Bronchial epithelial cell (primary cell): ENCODE data around the gene VTCN1. TPM values are rescaled to one million over a fixed set of nuclear protein-coding genes. Genes with fewer than 3 reads are reported as not detected.

Experiments
- DNase-seq: peaks from one replicate; pipeline ENCODE4 v3.0.0-alpha.2; 2010; ENCODE audit warnings: low read depth
- FAIRE-seq: peaks from 2 replicates; lab custom pipeline; 2011; peaks lifted over from hg19 to GRCh38; lab: Jason Lieb, UNC
- H3K27me3 ChIP-seq: 2 replicates; pipeline ENCODE4 v1.5.1; 2011; ENCODE audit warnings: low read length; ENCODE audit not compliant: control insufficient read depth, insufficient read depth
- H3K36me3 ChIP-seq: 2 replicates; pipeline ENCODE4 v1.5.1; 2011; ENCODE audit warnings: low read length; ENCODE audit not compliant: control insufficient read depth, insufficient read depth
- H3K4me3 ChIP-seq: 2 replicates; pipeline ENCODE4 v1.5.1; 2011; ENCODE audit warnings: mild to moderate bottlenecking, low read depth, low read length, control low read depth
- CTCF ChIP-seq: IDR thresholded peaks from 2 replicates; pipeline ENCODE4 v1.5.1; 2011; ENCODE audit warnings: mild to moderate bottlenecking, moderate library complexity, low read length, control low read depth, inconsistent platforms; ENCODE audit not compliant: insufficient read depth, severe bottlenecking
- total RNA-seq: library from RNA; depleted of rRNA; stranded (reverse); fragments of >200 nt; gene quantifications from 2 replicates; pipeline ENCODE4 v1.2.1, GENCODE V29; 2014

The VTCN1 gene
- total RNA-seq, 1 donor from 2014 or later, result 0.26 TPM

GRCh38 chr1:117225931-117226330 is 15.2 kb upstream of the VTCN1 start:
- Histone ChIP-seq H3K4me3 (no peak overlapping the region), H3K36me3 (no peaks in the 10 kb centered on the region), H3K27me3 (no peaks in the 10 kb centered on the region)
- DNase-seq (no peak), FAIRE-seq (no peak)
- TF ChIP-seq CTCF, result no peak

GRCh38 chr1:117216718-117217117 is 6.0 kb upstream of the VTCN1 start:
- DNase-seq (no peak), FAIRE-seq (no peak)
- Histone ChIP-seq H3K4me3 (no peak overlapping the region), H3K36me3 (no peaks in the 10 kb centered on the region), H3K27me3 (no peaks in the 10 kb centered on the region)
- TF ChIP-seq CTCF, result no peak

GRCh38 chr1:117215733-117216462 is 5.2 kb upstream of the VTCN1 start:
- no peaks in the 10 kb centered on the region for H3K27me3 ChIP-seq
- TF ChIP-seq CTCF, result no peak
- no peak overlapping the region for H3K4me3 ChIP-seq
- no peaks in the 10 kb centered on the region for H3K36me3 ChIP-seq
- DNase-seq (no peak), FAIRE-seq (no peak)

- Histone ChIP-seq H3K4me3 (no peak overlapping the region), H3K36me3 (no peaks in the 10 kb centered on the region), H3K27me3 (no peaks in the 10 kb centered on the region)
- TF ChIP-seq CTCF, result no peak
- DNase-seq (no peak), FAIRE-seq (no peak)
These were observed 4.3 kb upstream of the VTCN1 start for GRCh38 chr1:117215019-117215418.

- H3K4me3 ChIP-seq, result no peak overlapping the region
- no peak for TF ChIP-seq CTCF
- H3K36me3 ChIP-seq, result no peaks in the 10 kb centered on the region
- peaks cover 3% of the 10 kb centered on the region for H3K27me3 ChIP-seq
- no peak for DNase-seq
- no peak for FAIRE-seq
These were observed 2.3 kb upstream of the VTCN1 start for GRCh38 chr1:117213046-117213445.

- FAIRE-seq, result no peak
- peaks cover 3% of the 10 kb centered on the region for H3K27me3 ChIP-seq
- no peak overlapping the region for H3K4me3 ChIP-seq
- no peaks in the 10 kb centered on the region for H3K36me3 ChIP-seq
- no peak for TF ChIP-seq CTCF
- DNase-seq, result no peak
These were observed 341 bp downstream of the VTCN1 start for GRCh38 chr1:117210386-117210785.
